GM04504 (cell line): ENCODE data around the gene MRPL36.

ENCODE experiments used
- DNase-seq: peaks from one replicate; pipeline ENCODE4 v3.0.0-alpha.2; 2012; ENCODE audit warnings: low read depth

Gene MRPL36

GRCh38 chr5:1749346-1750124, 50.1 kb downstream of the MRPL36 start:
- no peak for DNase-seq

- DNase-seq = no peak
Observed at GRCh38 chr5:1748845-1749244, 50.8 kb downstream of the MRPL36 start.
